ENCODE results near the gene SLC9A9.

- TF ChIP-seq CTCF (IDR thresholded peaks at IDR 0.05) (no peak), POLR2A (IDR thresholded peaks at IDR 0.05) (no peak), POLR2AphosphoS5 (IDR thresholded peaks at IDR 0.05) (no peak)
Observed at GRCh38 chr3:143343031-143343430, 505.2 kb downstream of the SLC9A9 start.

All from prostate gland (tissue), 2 donors.